Heart left ventricle (tissue), 16 donors: ENCODE results near the gene LTBR. TPM values are rescaled to one million over a fixed set of nuclear protein-coding genes. Genes with fewer than 3 reads are reported as not detected.
A peak's percentile ranks its signal among the peaks of the same experiment; 100 is the strongest.

Experiments
- ATAC-seq, 4 donors: fragments of 200-7000 bp; cut with Tn5 transposase; one replicate each; pipeline ENCODE4 v1.9.1; 2020 to 2022; ENCODE audit warnings: moderate library complexity in 4 of 4, mild to moderate bottlenecking in 3 of 4, moderate number of reproducible peaks in 1 of 4
- DNase-seq, 5 donors: peaks; one replicate each; pipeline ENCODE4 v3.0.0-alpha.2; 2020
- H3K27ac ChIP-seq, 12 donors: fragments of 200-600 bp; sonication (generic) in 4 of 12; one replicate each; pipeline versions ENCODE4 v1.5.0 to v1.8.0; 2016 to 2022; ENCODE audit warnings: mild to moderate bottlenecking in 2 of 12
- H3K27me3 ChIP-seq, 9 donors: fragments of 200-600 bp; sonication (generic) in 2 of 9; one replicate each; pipeline versions ENCODE4 v1.5.1 to v1.8.0; 2016 to 2022; ENCODE audit warnings: mild to moderate bottlenecking in 3 of 9
- H3K36me3 ChIP-seq, 9 donors: fragments of 200-600 bp; sonication (generic) in 2 of 9; one replicate each; pipeline versions ENCODE4 v1.5.0 to v1.8.0; 2018 to 2022; ENCODE audit warnings: mild to moderate bottlenecking in 2 of 9
- H3K4me1 ChIP-seq, 12 donors: fragments of 200-600 bp; sonication (generic) in 4 of 12; one replicate each; pipeline versions ENCODE4 v1.5.0 to v1.8.0; 2016 to 2022; ENCODE audit warnings: mild to moderate bottlenecking in 3 of 12
- H3K4me3 ChIP-seq, 12 donors: fragments of 200-600 bp; sonication (generic) in 4 of 12; one replicate each; pipeline versions ENCODE4 v1.5.0 to v1.8.0; 2017 to 2022; ENCODE audit warnings: mild to moderate bottlenecking in 9 of 12, moderate library complexity in 4 of 12
- H3K9me3 ChIP-seq, 12 donors: fragments of 200-600 bp; sonication (generic) in 4 of 12; one replicate each; pipeline versions ENCODE4 v1.5.0 to v1.8.0; 2016 to 2022; ENCODE audit warnings: mild to moderate bottlenecking in 1 of 12
- CTCF ChIP-seq, 12 donors: fragments of 200-600 bp; sonication (generic) in 4 of 12; IDR thresholded peaks; one replicate each; pipeline versions ENCODE4 v1.5.0 to v1.8.0; 2018 to 2022; ENCODE audit warnings: antibody characterized with exemption in 12 of 12, mild to moderate bottlenecking in 5 of 12
- POLR2A ChIP-seq, 2 donors: fragments of 450-650 bp; IDR thresholded peaks; one replicate each; pipeline ENCODE4 v1.6.1; 2017; ENCODE audit warnings: antibody characterized with exemption in 2 of 2, mild to moderate bottlenecking in 2 of 2, moderate library complexity in 2 of 2
- WGBS, 4 donors: extraction: QIAGEN DNeasy Blood & Tissue Kit in 2 of 4; methylation state at CpG; one replicate each; pipeline versions ENCODE4 v1.1.5 to v1.1.7; 2013 to 2018; 5-methylcytosine and 5-hydroxymethylcytosine counted together
- intact Hi-C, 10 donors: fragments of 100-400 bp; cut with DNase I; formaldehyde crosslinking; loops; one replicate each; pipeline versions ENCODE4 v1.11.1 to v1.14.2; 2022
- polyA plus RNA-seq, 2 donors: library from polyadenylated mRNA; stranded (reverse); fragments of 200-250 nt; gene quantifications; one replicate each; pipeline ENCODE4 v1.2.3, GENCODE V29; 2013
- total RNA-seq, 9 donors: library from RNA; depleted of rRNA in 2 of 9; stranded (reverse); fragments of >200 nt in 2 of 9; fragmentation: NEBNext Ultra II Directional in 3 of 9; extraction: Animal tissue kit (Norgen Biotek cat#: 25700) in 3 of 9; gene quantifications; one replicate each; pipeline versions ENCODE4 v1.1.0 to v1.2.4, GENCODE V29; 2016 to 2023
- donor health status: ischemic (EF 13 %, LVEDD 7.1; RV severe dilation, severe dysfunction).
- donor health status: healthy with polysubstance abuse.
- donor health status: DM: no; HTN: yes; CAD: no.
- donor health status: DM: no; HTN: no; CAD: no.
- donor health status: ischemic (EF 25% LVEDD 6.9; RV normal size, moderate dysfunction).
- donor health status: ischemic (EF 25% LVEDD 5.7; RV mildly dilated, moderate dysfunction).
- donor health status: healthy.
- donor health status: DM: yes; HTN: yes; CAD: no.
- donor health status: ischemic (EF 35%, LVEDD 5.7; RV mildly dilated, moderate dysfunction).
- donor health status: nonischemic (EF 11% LVEDD 7.7; RV severe dilation, severe dysfunction).
- donor health status: DM: yes; HTN: yes; CAD: no.
- donor health status: PGD.
- donor health status: ischemic (EF 29% LVEDD 5.4; RV normal size, mild dysfunction).
- donor health status: nonischemic (EF 23%, LVEDD 6.1; RV moderate dilation, normal function).

The LTBR gene
- total and polyA plus RNA-seq, 11 donors, result 16.0 to 83.4 (median 26.2) TPM

GRCh38 chr12:6384499-6385436 is 806 bp downstream of the LTBR start:
- intact Hi-C loops, result loop anchor here in 7 of 10 donors (2.0 to 5.0 kb wide), 5 partner anchors 42 to 322 kb away; partner anchors contain the start of gene TNFRSF1A (in 2 of the 7)
- 64 to 73% (median 69%) methylated on average over 33 to 36 of the region's 36 CpGs for WGBS, 4 donors
- DNase-seq, result peak in 1 of 5 donors; percentile 53

GRCh38 chr12:6386038-6386437 is 2.1 kb downstream of the LTBR start:
- Histone ChIP-seq H3K4me1 (peaks cover 0 to 70% (median 24%) of the 10 kb centered on the region in 12 donors), H3K27me3 (no peaks in the 10 kb centered on the region), H3K9me3 (no peaks in the 10 kb centered on the region), H3K36me3 (peaks cover 0 to 56% (median 47%) of the 10 kb centered on the region in 9 donors), H3K27ac (peak overlapping the region in 1 of 12 donors; percentile 48), H3K4me3 (no peak overlapping the region)
- no peak for TF ChIP-seq POLR2A (IDR thresholded peaks at IDR 0.05)
- TF ChIP-seq CTCF (IDR thresholded peaks at IDR 0.05), result no peak
- intact Hi-C loops, result loop anchor here in 1 of 10 donors (5.0 kb wide), 1 partner anchor 59 kb away; no protein-coding TSS in a partner anchor
- DNase-seq (no peak), ATAC-seq (no peak)
- 78 to 88% (median 85%) methylated on average over 10 to 11 of the region's 11 CpGs for WGBS, 4 donors

More at GRCh38 chr12:6384499-6385436, 806 bp downstream of the LTBR start:
- H3K36me3 ChIP-seq, result peaks cover 0 to 44% (median 35%) of the 10 kb centered on the region in 9 donors
- peaks cover 0 to 68% (median 24%) of the 10 kb centered on the region in 12 donors for H3K4me1 ChIP-seq
- no peaks in the 10 kb centered on the region for H3K27me3 ChIP-seq
- peak overlapping the region; percentile 75 to 98 (median 94) for H3K27ac ChIP-seq
- ATAC-seq, result peak in 1 of 4 donors; percentile 6
- peak overlapping the region; percentile 45 to 92 (median 78) for H3K4me3 ChIP-seq
- TF ChIP-seq POLR2A (IDR thresholded peaks at IDR 0.05) (no peak), CTCF (IDR thresholded peaks at IDR 0.05) (no peak)
- H3K9me3 ChIP-seq, result no peaks in the 10 kb centered on the region

- intact Hi-C loops, result loop anchor here in 1 of 10 donors (5.0 kb wide), 1 partner anchor 59 kb away; no protein-coding TSS in a partner anchor
- Histone ChIP-seq H3K4me3 (no peak overlapping the region), H3K9me3 (no peaks in the 10 kb centered on the region), H3K4me1 (peaks cover 0 to 70% (median 24%) of the 10 kb centered on the region in 12 donors), H3K36me3 (peaks cover 0 to 61% (median 51%) of the 10 kb centered on the region in 9 donors), H3K27ac (peak overlapping the region in 1 of 12 donors; percentile 48), H3K27me3 (no peaks in the 10 kb centered on the region)
- 73 to 84% (median 79%) methylated on average over 1 of the region's 1 CpG for WGBS, 4 donors
- DNase-seq (no peak), ATAC-seq (no peak)
- no peak for TF ChIP-seq CTCF (IDR thresholded peaks at IDR 0.05)
- no peak for TF ChIP-seq POLR2A (IDR thresholded peaks at IDR 0.05)
These were observed 2.5 kb downstream of the LTBR start for GRCh38 chr12:6386491-6386890.

- no peak overlapping the region for H3K4me3 ChIP-seq
- WGBS, 4 donors, result 89 to 96% (median 93%) methylated on average over 7 of the region's 7 CpGs
- H3K9me3 ChIP-seq, result no peaks in the 10 kb centered on the region
- H3K27me3 ChIP-seq, result no peaks in the 10 kb centered on the region
- intact Hi-C loops, result loop anchor here in 1 of 10 donors (5.0 kb wide), 1 partner anchor 60 kb away; no protein-coding TSS in a partner anchor
- no peak for ATAC-seq
- no peak for DNase-seq
- H3K36me3 ChIP-seq, result peaks cover 0 to 64% (median 57%) of the 10 kb centered on the region in 9 donors
- H3K4me1 ChIP-seq, result peaks cover 0 to 78% (median 33%) of the 10 kb centered on the region in 12 donors
- TF ChIP-seq POLR2A (IDR thresholded peaks at IDR 0.05) (no peak), CTCF (IDR thresholded peaks at IDR 0.05) (no peak)
- H3K27ac ChIP-seq, result peak overlapping the region in 1 of 12 donors; percentile 48
These were observed 3.6 kb downstream of the LTBR start for GRCh38 chr12:6387541-6387940.
